Naive B cell (primary cell): ENCODE results near the gene SUPT20H. TPM values are rescaled to one million over a fixed set of nuclear protein-coding genes. Genes with fewer than 3 reads are reported as not detected.

Experiments used
- ATAC-seq, 2 donors: fragments of 150-1000 bp; cut with Tn5 transposase; 2 replicates each; pipeline ENCODE4 v1.10.0; 2021; ENCODE audit warnings: low read depth in 2 of 2, mild to moderate bottlenecking in 2 of 2, moderate library complexity in 2 of 2
- DNase-seq: peaks from one replicate; pipeline ENCODE4 v3.0.0; 2022
- H3K27ac Mint-ChIP-seq, 6 donors: one replicate each; pipeline ENCODE4 v1.8.0; 2020 to 2022; ENCODE audit warnings: mild to moderate bottlenecking in 6 of 6, mixed read lengths in 6 of 6, moderate library complexity in 5 of 6, inconsistent platforms in 2 of 6
- H3K27me3 Mint-ChIP-seq, 3 donors: one replicate each; pipeline ENCODE4 v1.8.0; 2021 to 2022; ENCODE audit warnings: mixed read lengths in 3 of 3, mild to moderate bottlenecking in 1 of 3
- H3K36me3 Mint-ChIP-seq, 2 donors: one replicate each; pipeline ENCODE4 v1.8.0; 2020 to 2022; ENCODE audit warnings: mixed read lengths in 2 of 2, inconsistent platforms in 1 of 2, mild to moderate bottlenecking in 1 of 2
- H3K4me1 Mint-ChIP-seq, 3 donors: one replicate each; pipeline ENCODE4 v1.8.0; 2020 to 2022; ENCODE audit warnings: mixed read lengths in 3 of 3, inconsistent platforms in 1 of 3, mild to moderate bottlenecking in 1 of 3, moderate library complexity in 1 of 3
- H3K4me3 Mint-ChIP-seq, 8 donors: one replicate each; pipeline ENCODE4 v1.8.0; 2020 to 2022; ENCODE audit warnings: mild to moderate bottlenecking in 8 of 8, mixed read lengths in 8 of 8, moderate library complexity in 8 of 8, inconsistent platforms in 2 of 8
- H3K9me3 Mint-ChIP-seq, 7 donors: one replicate each; pipeline ENCODE4 v1.8.0; 2020 to 2022; ENCODE audit warnings: mixed read lengths in 7 of 7, mild to moderate bottlenecking in 5 of 7, inconsistent platforms in 2 of 7, moderate library complexity in 1 of 7
- polyA plus RNA-seq, 6 donors: library from polyadenylated mRNA; unstranded; fragments of 300-500 nt; fragmentation: Illumina TruSeq; gene quantifications; one replicate each; pipeline ENCODE4 v1.2.3, GENCODE V29; 2021; ENCODE audit warnings: low read depth in 6 of 6

The SUPT20H gene
- polyA plus RNA-seq, 6 donors from 2014 or later, result 33.2 to 58.8 (median 43.6) TPM

DNA sequence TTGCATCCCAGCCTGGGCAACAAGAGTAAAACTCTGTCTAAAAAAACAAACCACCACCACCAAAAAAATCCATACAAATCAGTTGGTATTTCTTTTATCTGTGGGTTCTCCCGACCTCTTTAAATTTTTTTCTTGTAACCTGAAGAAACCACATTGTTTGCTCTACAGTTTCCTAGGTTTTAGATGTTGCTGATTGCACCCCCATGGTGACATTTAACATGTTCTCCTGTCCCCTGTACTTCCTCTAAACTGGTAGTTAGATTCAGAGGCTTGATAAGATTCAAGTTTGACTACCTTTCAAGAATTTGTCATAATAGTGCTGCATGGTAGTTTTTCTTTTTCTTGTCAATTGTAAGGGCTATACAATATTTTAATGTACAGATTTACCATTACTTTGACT is 84.3 kb downstream of the SUPT20H start:
- peaks cover 7 to 12% (median 10%) of the 10 kb centered on the region in 3 donors for H3K4me1 Mint-ChIP-seq
- no peak overlapping the region for H3K4me3 Mint-ChIP-seq
- peaks cover 0 to 7% (median 0%) of the 10 kb centered on the region in 7 donors for H3K9me3 Mint-ChIP-seq
- no peak for DNase-seq
- no peak overlapping the region for H3K27ac Mint-ChIP-seq
- no peaks in the 10 kb centered on the region for H3K27me3 Mint-ChIP-seq
- ATAC-seq, result no peak
- H3K36me3 Mint-ChIP-seq, result peaks cover 5 to 7% of the 10 kb centered on the region in 2 donors

DNA sequence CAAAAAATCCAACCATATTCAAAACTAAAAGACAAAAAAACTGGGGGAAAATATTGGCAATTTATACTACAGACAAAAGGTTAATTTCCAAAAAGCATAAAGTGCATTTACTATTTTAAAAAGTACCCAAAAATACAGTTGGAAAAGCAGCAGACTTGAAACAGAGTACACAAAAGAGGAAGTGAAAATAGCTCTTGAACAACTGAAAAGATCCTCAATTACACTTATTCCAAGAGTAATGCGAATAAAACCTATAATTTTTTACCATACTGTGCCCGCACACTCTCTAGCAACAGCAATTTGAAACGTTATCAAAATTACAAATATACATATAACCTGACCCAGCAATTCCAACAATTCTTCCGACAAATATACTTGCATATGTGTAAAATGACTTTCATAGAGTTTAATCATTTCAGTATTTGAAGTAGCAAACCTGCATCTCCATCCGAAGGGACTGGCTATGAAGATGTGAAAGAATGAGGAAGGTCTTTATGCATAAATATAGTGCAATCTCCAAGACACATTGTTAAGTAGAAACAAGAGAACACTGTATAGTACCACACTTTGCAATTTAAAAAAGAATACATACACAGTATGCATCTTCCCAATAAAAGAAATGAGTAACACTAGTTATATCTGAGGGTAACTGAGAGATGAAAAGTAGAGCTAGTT is 85.7 kb downstream of the SUPT20H start:
- peaks cover 7 to 8% of the 10 kb centered on the region in 2 donors for H3K36me3 Mint-ChIP-seq
- peaks cover 7 to 12% (median 10%) of the 10 kb centered on the region in 3 donors for H3K4me1 Mint-ChIP-seq
- no peak overlapping the region for H3K4me3 Mint-ChIP-seq
- peak overlapping the region in 2 of 6 donors; percentile 12 to 30 for H3K27ac Mint-ChIP-seq
- DNase-seq (peak; percentile 17), ATAC-seq (peak; percentile 65 to 71)
- H3K27me3 Mint-ChIP-seq, result no peaks in the 10 kb centered on the region
- H3K9me3 Mint-ChIP-seq, result peaks cover 0 to 7% (median 0%) of the 10 kb centered on the region in 7 donors

DNA sequence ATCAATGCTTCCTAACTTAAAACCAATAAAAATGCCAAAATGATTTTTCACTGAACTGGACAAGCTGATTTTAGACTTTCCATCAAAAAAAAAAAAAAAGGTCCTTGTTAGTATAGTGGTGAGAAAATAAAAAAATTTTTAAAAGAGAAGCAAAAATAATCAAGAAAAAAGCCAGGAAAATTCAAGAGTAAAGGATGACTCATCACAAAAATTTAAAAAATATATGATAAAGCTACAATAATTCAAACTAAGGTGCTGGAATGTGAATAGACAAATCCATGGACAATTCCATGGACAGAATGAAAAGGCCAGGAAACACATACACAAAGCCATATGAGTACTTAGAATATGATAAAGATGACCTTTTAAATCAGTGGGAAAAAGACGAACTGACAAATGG is 86.5 kb downstream of the SUPT20H start:
- no peak overlapping the region for H3K4me3 Mint-ChIP-seq
- peaks cover 0 to 7% (median 0%) of the 10 kb centered on the region in 7 donors for H3K9me3 Mint-ChIP-seq
- DNase-seq (no peak), ATAC-seq (no peak)
- H3K36me3 Mint-ChIP-seq, result peaks cover 9 to 15% of the 10 kb centered on the region in 2 donors
- peaks cover 7 to 12% (median 10%) of the 10 kb centered on the region in 3 donors for H3K4me1 Mint-ChIP-seq
- H3K27ac Mint-ChIP-seq, result no peak overlapping the region
- no peaks in the 10 kb centered on the region for H3K27me3 Mint-ChIP-seq

DNA sequence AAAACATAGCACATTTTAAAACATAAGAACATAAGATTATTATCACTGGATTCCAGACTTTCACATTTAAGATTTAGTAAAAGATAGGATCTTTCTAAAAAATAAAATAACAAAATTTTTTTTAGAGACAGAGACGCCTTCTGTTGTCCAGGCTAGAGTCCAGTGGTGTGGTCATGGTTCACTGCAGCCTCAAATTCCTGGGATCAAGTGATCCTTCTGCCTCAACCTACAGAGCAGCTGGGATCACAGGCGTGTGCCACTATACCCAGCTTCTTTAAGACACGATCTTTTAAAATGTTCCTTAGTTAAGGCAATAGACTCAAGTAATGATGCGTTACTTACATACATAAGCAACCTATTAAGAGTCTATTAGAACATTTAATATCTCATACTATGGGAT is 93.1 kb downstream of the SUPT20H start:
- ATAC-seq (no peak), DNase-seq (no peak)
- Mint-ChIP-seq H3K27ac (no peak overlapping the region), H3K9me3 (no peaks in the 10 kb centered on the region), H3K4me3 (no peak overlapping the region), H3K4me1 (no peaks in the 10 kb centered on the region), H3K27me3 (no peaks in the 10 kb centered on the region), H3K36me3 (peaks cover 21 to 26% of the 10 kb centered on the region in 2 donors)

DNA sequence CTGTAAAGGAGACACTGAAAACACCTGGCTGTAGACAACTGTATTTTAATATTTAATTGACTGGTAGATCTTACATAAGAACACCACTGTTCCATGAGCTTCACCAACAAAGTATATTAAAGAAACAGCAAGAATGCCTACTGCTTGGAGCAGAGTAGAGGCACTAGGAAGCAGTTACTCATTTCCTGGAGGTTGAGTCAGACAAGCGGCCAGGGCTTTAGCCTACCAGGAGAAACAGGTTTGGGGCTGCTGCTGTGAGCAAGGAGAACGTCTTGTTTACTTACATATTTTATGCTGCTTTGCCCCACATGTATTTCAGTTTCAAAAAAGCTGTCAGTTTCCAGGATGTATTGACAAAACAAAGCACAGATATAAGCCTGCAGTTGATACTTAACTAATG is 93.7 kb downstream of the SUPT20H start:
- Mint-ChIP-seq H3K27me3 (no peaks in the 10 kb centered on the region), H3K9me3 (no peaks in the 10 kb centered on the region), H3K4me3 (no peak overlapping the region), H3K36me3 (peaks cover 21 to 26% of the 10 kb centered on the region in 2 donors), H3K27ac (peak overlapping the region in 1 of 6 donors; percentile 44), H3K4me1 (no peaks in the 10 kb centered on the region)
- DNase-seq (no peak), ATAC-seq (no peak)

DNA sequence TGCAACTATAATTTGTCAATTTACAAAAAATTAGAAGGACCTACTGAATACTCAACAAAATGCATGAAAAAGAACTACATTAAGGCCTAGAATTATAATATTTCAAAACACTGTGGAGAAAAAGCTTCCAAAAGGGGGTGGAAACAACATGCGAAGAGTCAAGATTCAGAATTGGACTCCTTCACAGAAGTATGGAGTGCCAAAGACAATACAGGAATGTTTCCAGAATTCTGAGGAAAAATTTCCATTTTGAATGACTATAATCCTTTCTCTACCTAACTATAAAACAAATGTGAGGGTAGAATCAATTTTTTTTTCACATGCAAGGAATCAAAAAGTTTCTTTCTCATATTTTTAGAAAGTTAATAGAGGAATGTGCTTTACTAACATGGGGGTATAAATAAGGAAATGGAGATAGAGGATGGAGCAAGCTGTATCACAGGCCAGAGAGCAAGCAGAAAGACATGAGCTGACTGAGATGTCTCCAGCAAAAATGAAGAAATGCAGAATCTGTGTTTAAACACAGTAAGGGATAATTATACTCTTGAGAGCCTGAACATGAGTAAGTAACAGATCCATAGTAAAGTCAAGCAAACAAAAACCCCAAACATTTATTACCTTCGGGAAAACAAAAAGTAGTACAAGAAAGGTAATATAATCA is 99.9 kb downstream of the SUPT20H start:
- Mint-ChIP-seq H3K27me3 (no peaks in the 10 kb centered on the region), H3K27ac (no peak overlapping the region), H3K4me3 (no peak overlapping the region), H3K36me3 (peaks cover 10 to 18% of the 10 kb centered on the region in 2 donors), H3K4me1 (no peaks in the 10 kb centered on the region), H3K9me3 (no peaks in the 10 kb centered on the region)
- DNase-seq (no peak), ATAC-seq (no peak)

Other genes with a start within 250 kb of the SUPT20H start
- gene RFXAP, start 240.5 kb downstream of the SUPT20H start, polyA plus RNA-seq, result 10 to 100 TPM in 1 of 6 donors, 1 to 10 TPM in 5; 3.3 to 10.3 (median 6.1) TPM
- under 1 TPM in 3 of 6 donors, not detected in 3; 0.07 to 0.09 (median 0.07) TPM for gene SMAD9, start 139.4 kb downstream of the SUPT20H start, polyA plus RNA-seq
- gene ALG5, start 60.3 kb downstream of the SUPT20H start, polyA plus RNA-seq, result 10 to 100 TPM; 52.3 to 66.0 (median 64.6) TPM
- gene EXOSC8, start 58.9 kb downstream of the SUPT20H start, polyA plus RNA-seq, result 100 to 1,000 TPM in 1 of 6 donors, 10 to 100 TPM in 5; 66.6 to 137 (median 80.9) TPM
- not detected for gene CSNK1A1L, start 46.0 kb upstream of the SUPT20H start, polyA plus RNA-seq